ENCODE results near the gene TRAPPC2. TPM values are rescaled to one million over a fixed set of nuclear protein-coding genes. Genes with fewer than 3 reads are reported as not detected.

Gene TRAPPC2
- total and polyA plus RNA-seq, 8 donors: 13.2 to 25.5 (median 20.3) TPM

- no peaks in the 10 kb centered on the region for H3K9me3 ChIP-seq
- H3K27ac ChIP-seq: no peak overlapping the region
- peaks cover 0 to 8% of the 10 kb centered on the region in 2 donors for H3K27me3 ChIP-seq
- peaks cover 6 to 38% of the 10 kb centered on the region in 2 donors for H3K4me1 ChIP-seq
- intact Hi-C loops (cut with DNase I): no loop called here
- H3K4me3 ChIP-seq: no peak overlapping the region
- TF ChIP-seq CTCF (IDR thresholded peaks at IDR 0.05): no peak
- DNase-seq: no peak
- no peak for ATAC-seq
- no peaks in the 10 kb centered on the region for H3K36me3 ChIP-seq
Observed at GRCh38 chrX:13700380-13700779, 34.0 kb downstream of the TRAPPC2 start.

DNA sequence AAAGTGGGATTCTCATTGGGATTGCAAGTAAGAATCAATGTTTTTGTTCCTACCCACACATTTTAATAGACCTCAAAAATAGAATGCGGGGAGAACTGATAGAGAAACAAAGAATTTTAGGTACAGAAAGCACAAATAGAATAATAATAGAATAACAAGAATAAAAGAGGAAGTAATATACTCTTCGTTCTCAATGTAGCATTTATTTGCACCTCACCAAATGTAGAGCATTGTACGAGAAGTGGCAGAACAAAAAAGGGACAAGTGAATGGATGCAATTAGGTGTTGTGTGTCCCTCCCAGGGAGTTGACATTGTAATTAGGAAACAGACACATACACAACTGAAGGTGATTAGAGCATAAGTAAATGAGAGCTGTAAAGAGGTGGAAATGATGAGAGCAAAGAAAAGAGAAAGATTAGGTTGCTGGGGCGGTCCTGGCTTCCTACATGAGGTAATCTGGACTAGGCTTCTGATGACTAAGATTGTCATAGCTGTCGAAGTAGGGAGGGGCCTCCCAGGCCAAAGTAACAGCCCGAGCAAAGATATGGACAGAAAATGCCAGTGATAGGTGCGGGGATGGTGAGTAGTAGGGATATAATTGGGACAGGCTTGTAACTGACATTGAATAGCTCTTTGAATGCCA is 35.1 kb downstream of the TRAPPC2 start:
- ATAC-seq (no peak), DNase-seq (no peak)
- H3K4me1 ChIP-seq: peaks cover 6 to 44% of the 10 kb centered on the region in 2 donors
- no peaks in the 10 kb centered on the region for H3K36me3 ChIP-seq
- intact Hi-C loops (cut with DNase I): no loop called here
- peaks cover 0 to 8% of the 10 kb centered on the region in 2 donors for H3K27me3 ChIP-seq
- no peaks in the 10 kb centered on the region for H3K9me3 ChIP-seq
- no peak overlapping the region for H3K27ac ChIP-seq
- TF ChIP-seq CTCF (IDR thresholded peaks at IDR 0.05): no peak
- H3K4me3 ChIP-seq: no peak overlapping the region

DNA sequence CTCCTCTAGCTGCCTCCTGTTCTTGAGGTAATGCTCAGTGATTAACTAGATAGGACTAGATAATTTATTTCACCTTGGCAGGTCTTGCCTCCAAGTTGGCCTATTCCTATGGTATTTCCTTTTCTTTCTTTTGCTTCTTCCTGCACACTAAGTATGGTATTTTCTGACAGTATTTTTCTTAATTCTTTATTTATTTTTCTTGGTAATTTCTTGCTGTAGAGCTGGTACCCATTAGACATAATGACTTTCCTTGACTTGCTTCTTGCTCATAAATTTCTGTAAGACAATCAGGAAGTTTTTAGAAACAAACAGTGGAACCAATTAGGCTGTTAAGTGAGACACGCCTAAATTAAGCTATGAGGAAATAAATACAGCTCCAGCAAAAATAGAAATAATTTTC is 36.0 kb downstream of the TRAPPC2 start:
- no peaks in the 10 kb centered on the region for H3K36me3 ChIP-seq
- peaks cover 6 to 53% of the 10 kb centered on the region in 2 donors for H3K4me1 ChIP-seq
- H3K27me3 ChIP-seq: peaks cover 0 to 8% of the 10 kb centered on the region in 2 donors
- no peak for TF ChIP-seq CTCF (IDR thresholded peaks at IDR 0.05)
- DNase-seq: no peak
- intact Hi-C loops (cut with DNase I): no loop called here
- ATAC-seq: no peak
- peak overlapping the region in 1 of 2 donors; percentile 13 for H3K27ac ChIP-seq
- H3K9me3 ChIP-seq: no peaks in the 10 kb centered on the region
- no peak overlapping the region for H3K4me3 ChIP-seq

DNA sequence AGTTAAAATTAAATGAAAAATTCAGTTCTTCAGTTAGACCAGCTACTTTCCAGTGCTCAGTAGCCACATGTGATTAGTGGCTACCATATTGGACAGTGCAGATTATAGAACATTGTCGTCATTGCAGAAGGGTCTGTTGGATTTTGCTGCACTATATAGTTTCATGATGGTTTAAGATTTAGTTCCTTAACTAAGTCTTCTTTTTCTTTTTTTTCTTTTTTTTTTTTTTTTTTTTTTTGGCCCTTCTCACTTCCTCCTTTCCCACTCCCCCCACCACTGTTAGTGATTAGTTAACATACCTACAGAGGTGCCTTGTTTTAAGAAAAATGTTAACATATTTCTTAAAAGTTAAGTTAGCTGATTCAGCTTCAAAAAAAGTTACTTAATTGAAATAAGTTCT is 36.4 kb downstream of the TRAPPC2 start:
- DNase-seq (no peak), ATAC-seq (no peak)
- Histone ChIP-seq H3K9me3 (no peaks in the 10 kb centered on the region), H3K27me3 (peaks cover 0 to 8% of the 10 kb centered on the region in 2 donors), H3K4me3 (no peak overlapping the region), H3K4me1 (peaks cover 6 to 57% of the 10 kb centered on the region in 2 donors), H3K36me3 (no peaks in the 10 kb centered on the region), H3K27ac (no peak overlapping the region)
- intact Hi-C loops (cut with DNase I): no loop called here
- no peak for TF ChIP-seq CTCF (IDR thresholded peaks at IDR 0.05)

- no peak for TF ChIP-seq CTCF (IDR thresholded peaks at IDR 0.05)
- H3K27me3 ChIP-seq: peaks cover 0 to 8% of the 10 kb centered on the region in 2 donors
- no peak overlapping the region for H3K4me3 ChIP-seq
- no peaks in the 10 kb centered on the region for H3K9me3 ChIP-seq
- no peak overlapping the region for H3K27ac ChIP-seq
- ATAC-seq (no peak), DNase-seq (no peak)
- H3K36me3 ChIP-seq: no peaks in the 10 kb centered on the region
- intact Hi-C loops (cut with DNase I): no loop called here
- peaks cover 6 to 62% of the 10 kb centered on the region in 2 donors for H3K4me1 ChIP-seq
Observed at GRCh38 chrX:13697455-13697854, 37.0 kb downstream of the TRAPPC2 start.
